H54 (cell line): ENCODE data around the gene RBM38.

Experiments
- DNase-seq: peaks from one replicate; pipeline ENCODE4 v3.0.0; 2011; ENCODE audit warnings: low spot score, mixed read lengths; ENCODE audit not compliant: insufficient read length
- FAIRE-seq: peaks from 3 replicates; lab custom pipeline; 2011; peaks lifted over from hg19 to GRCh38; lab: Jason Lieb, UNC
- POLR2A ChIP-seq: IDR thresholded peaks from 2 replicates; pipeline ENCODE4 v1.6.1; 2011; ENCODE audit warnings: low read depth, mild to moderate bottlenecking, low read length

The RBM38 gene

DNA sequence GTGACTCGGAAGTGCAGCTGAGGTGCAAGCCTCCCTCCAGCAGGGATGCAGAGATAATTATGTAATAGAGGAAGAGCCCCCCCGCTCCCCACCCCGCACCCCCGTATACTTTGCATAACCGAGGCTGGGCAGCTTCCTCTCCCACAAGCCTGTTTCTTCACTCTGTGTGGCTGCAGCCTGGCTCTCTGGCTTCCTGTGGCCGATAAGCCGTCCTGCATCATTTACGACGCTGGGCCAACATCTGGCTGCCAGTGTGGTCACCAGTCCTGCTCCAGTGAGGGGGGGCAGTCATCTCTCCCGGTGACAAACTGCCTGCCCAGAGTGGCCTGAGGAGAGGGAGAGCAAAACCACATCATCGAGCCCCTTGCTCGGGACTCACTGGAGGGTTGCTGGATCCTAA is 59.2 kb downstream of the RBM38 start:
- DNase-seq, result no peak
- FAIRE-seq, result no peak

DNA sequence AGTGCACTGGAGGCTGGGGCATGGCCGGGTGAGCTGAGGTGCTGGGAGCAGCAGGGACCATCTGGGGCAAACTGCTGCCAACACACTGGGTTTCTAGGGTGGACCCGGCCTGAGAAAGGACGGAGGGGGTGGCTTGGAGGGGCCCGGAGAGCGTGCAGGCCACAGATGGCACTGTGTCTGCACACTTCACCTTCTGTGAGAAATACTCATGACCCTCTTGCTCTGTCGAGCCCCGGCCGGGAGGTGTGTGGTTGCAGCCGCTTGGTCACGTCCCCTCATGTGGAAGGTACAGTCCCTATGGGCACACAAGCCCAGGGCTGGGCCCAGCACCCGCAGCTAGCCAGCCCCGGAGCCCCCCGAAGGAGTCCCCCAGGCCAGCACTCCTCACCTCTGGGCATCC is 59.7 kb downstream of the RBM38 start:
- FAIRE-seq, result no peak
- no peak for DNase-seq
- no peak for TF ChIP-seq POLR2A

More for the DNA sequence above, 59.2 kb downstream of the RBM38 start:
- TF ChIP-seq POLR2A, result no peak

- no peak for TF ChIP-seq POLR2A
- DNase-seq (no peak), FAIRE-seq (no peak)
Measured at GRCh38 chr20:57451431-57451794, 60.2 kb downstream of the RBM38 start.

DNA sequence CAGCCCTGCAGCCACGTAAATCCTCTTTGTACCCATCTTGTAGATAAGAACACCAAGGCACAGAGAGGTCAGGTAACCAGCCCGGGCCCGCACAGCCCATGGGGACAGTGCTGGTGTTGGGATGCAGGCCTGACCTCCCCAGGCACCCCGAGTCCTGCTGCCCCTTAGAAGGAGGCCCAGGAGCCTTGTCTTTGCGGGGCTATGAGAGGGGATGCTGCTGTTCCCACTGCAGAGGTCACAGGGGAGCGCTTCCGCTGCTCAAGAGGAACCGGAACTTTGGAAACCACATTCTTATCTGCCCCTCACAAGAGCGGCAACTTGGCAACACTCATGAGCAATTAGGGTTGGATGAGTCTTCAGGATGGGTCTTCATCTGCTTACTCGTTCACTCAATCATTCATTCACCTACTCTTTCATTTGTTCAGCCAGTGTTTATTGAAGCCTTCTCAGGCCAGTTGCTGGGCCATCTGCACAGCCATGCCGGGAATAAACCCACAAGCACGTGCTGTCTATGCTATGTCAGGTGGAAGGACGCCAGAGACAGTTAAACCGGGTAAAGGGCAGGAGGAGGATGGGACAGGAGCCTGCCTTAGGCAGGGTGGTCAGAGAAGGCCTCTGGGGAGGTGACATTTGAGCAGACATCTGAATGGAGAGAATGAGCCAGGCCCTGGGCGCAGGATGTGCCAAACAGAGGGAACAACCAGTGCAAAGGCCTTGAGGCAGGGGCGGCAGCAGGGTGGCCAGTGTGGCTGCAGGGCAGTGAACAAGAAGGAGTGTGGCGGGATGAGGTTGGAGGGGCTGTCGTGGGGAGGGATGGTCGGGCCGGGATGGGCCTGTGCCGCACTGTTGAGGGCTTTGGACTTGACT is 60.8 kb downstream of the RBM38 start:
- no peak for TF ChIP-seq POLR2A
- no peak for FAIRE-seq
- no peak for DNase-seq

DNA sequence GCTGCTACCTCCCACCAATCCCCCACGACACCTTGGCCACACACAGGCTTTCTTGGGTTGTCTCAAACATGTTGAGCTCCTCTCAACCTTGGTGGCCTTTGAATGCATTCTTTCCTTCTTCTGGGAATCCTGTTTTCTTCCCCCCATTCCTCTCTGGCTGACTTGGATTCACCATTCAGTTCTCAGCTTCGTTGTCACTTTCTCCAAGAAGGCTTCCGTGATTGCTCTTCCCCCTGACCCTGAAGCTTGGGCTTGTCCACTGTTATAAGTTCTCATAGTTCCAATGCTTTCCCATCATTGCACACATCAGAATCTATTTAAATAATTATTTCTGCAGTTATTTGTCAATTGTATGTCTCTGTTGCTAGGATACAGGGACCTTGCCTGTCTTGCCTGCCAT is 64.2 kb downstream of the RBM38 start:
- DNase-seq (no peak), FAIRE-seq (no peak)
- no peak for TF ChIP-seq POLR2A

- DNase-seq (no peak), FAIRE-seq (no peak)
- TF ChIP-seq POLR2A, result no peak
Measured at GRCh38 chr20:57456116-57456515, 64.9 kb downstream of the RBM38 start.

DNA sequence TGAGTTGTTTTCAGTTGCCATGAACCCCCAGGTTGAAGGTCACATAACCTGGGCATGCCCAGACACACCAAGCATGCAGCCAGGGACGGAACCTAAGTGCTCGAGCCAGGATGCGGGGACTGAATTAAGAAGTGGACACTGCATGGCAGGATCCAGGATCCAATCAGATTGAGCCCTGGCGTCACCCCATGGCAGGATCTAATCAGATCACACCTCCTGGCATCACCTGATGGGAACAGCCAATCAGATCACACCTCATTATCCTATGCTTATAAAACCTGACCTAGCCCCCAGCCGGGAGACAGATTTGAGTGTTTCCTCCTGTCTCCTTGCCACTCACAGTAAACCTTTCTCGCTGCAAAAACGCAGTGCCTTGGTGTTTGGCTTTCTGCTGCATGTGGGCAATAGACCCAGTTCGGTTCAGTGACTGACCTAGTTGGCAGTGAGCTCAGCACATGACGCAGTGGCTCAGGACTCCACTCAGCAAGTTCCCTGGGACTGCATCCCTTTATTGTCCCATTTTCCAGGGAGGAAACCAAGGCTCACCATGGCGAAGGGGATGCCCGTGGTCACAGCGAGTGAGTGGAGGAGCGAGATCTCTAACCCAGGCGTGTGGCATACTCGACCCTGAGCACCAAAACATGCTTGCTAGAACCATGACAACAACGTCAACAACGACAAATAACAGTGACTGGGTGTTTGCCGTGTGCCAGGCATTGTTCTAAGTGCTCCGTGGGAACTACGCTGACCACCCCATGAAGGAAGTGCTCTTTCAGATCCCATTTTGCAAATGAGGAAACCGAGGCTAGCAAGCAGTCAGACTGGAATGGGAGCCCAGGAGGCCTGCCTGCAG is 66.3 kb downstream of the RBM38 start:
- FAIRE-seq, result no peak
- DNase-seq, result no peak

DNA sequence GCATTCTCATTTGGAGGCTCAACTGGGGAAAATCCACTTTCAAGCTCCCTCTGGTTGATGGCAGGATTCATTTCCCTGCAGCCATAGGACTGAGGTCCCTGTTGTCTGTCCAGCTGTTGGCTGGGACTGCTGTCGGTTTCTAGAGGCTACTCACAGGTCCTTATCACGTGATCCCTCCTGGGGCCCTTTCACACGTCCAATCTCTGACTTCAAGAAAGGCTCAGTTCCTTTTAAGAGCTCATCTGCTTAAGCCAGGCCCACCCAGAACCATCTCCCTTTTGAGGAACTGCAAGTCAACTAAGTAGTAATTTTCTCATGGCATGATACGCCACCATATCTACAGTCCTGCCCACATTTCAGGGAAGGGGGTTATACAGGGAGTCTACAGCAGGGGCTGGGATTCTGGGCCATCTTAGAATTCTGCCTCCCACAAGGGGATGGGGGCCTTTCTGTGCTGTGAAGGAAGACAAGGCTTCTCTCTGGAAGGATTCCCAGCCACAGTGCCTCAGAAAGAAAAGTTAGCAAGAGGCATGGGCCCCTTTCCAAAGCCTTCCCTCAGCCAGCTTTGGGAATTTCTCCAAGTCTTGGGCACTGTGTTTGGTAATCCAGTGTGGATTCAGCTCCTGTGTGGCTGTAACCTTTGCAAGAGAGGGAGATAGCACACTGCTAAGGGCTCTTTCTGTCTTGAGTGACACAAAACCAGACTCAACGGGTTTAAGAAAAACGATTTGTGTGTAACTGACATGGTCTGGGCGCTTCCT is 67.4 kb downstream of the RBM38 start:
- no peak for TF ChIP-seq POLR2A
- no peak for DNase-seq
- FAIRE-seq, result no peak

More for the DNA sequence above, 66.3 kb downstream of the RBM38 start:
- no peak for TF ChIP-seq POLR2A
